Ovary (tissue), 9 donors: Measurements from ENCODE around the gene SPAG8. TPM values are rescaled to one million over a fixed set of nuclear protein-coding genes. Genes with fewer than 3 reads are reported as not detected.

Source experiments
- DNase-seq, 5 donors: peaks; one replicate each; pipeline ENCODE4 v3.0.0-alpha.2; 2019 to 2020
- H3K27ac ChIP-seq, 2 donors: fragments of 200-600 bp; one replicate each; pipeline versions ENCODE4 v1.5.1 to v1.8.0; 2019 to 2022
- H3K27me3 ChIP-seq: fragments of 200-600 bp; one replicate; pipeline ENCODE4 v1.8.0; 2022
- H3K36me3 ChIP-seq: fragments of 200-600 bp; sonication (generic); one replicate; pipeline ENCODE4 v1.5.1; 2019
- H3K4me1 ChIP-seq: one replicate; pipeline ENCODE4 v1.8.1; 2013; ENCODE audit warnings: mild to moderate bottlenecking, moderate library complexity; ENCODE audit not compliant: insufficient read depth
- H3K4me3 ChIP-seq: fragments of 200-600 bp; sonication (generic); one replicate; pipeline ENCODE4 v1.5.1; 2017
- H3K9me3 ChIP-seq, 2 donors: fragments of 200-600 bp in 1 of 2; sonication (generic) in 1 of 2; one replicate each; pipeline versions ENCODE4 v1.5.1 to v1.8.1; 2013 to 2019; ENCODE audit warnings: mild to moderate bottlenecking in 1 of 2, moderate library complexity in 1 of 2
- CTCF ChIP-seq, 3 donors: fragments of 450-650 bp in 2 of 3; fragments of 200-600 bp in 1 of 3; IDR thresholded peaks; one replicate each; pipeline versions ENCODE4 v1.5.1 to v1.8.0; 2016 to 2022; ENCODE audit warnings: antibody characterized with exemption in 3 of 3, mild to moderate bottlenecking in 1 of 3
- EP300 ChIP-seq: sonication (generic); formaldehyde crosslinking; IDR thresholded peaks from one replicate; pipeline ENCODE4 v1.6.1; 2017; ENCODE audit warnings: antibody characterized with exemption
- POLR2A ChIP-seq: fragments of 450-650 bp; IDR thresholded peaks from one replicate; pipeline ENCODE4 v1.6.1; 2017; ENCODE audit warnings: antibody characterized with exemption, mild to moderate bottlenecking, moderate library complexity
- WGBS, 3 donors: extraction: QIAGEN DNeasy Blood & Tissue Kit in 1 of 3; methylation state at CpG; one replicate each; pipeline versions ENCODE4 v1.1.5 to v1.1.7; 2013 to 2017; 5-methylcytosine and 5-hydroxymethylcytosine counted together
- intact Hi-C, 4 donors: fragments of 100-400 bp; cut with DNase I; formaldehyde crosslinking; loops; one replicate each; pipeline versions ENCODE4 v1.11.0 to v1.15.1; 2022 to 2023
- polyA plus RNA-seq, 2 donors: library from polyadenylated mRNA; stranded (reverse); fragments of 200-250 nt in 1 of 2; fragments of 350-450 nt in 1 of 2; fragmentation: Illumina TruSeq in 1 of 2; extraction: RNeasy Lipid Tissue Mini Kit (QIAGEN cat#74804) in 1 of 2; gene quantifications; one replicate each; pipeline ENCODE4 v1.2.3, GENCODE V29; 2013 to 2014
- total RNA-seq, 7 donors: library from RNA; depleted of rRNA in 2 of 7; stranded (reverse); fragments of >200 nt in 2 of 7; fragmentation: NEBNext Ultra II Directional in 3 of 7; extraction: Animal tissue kit (Norgen Biotek cat#: 25700) in 3 of 7; gene quantifications; one replicate each; pipeline versions ENCODE4 v1.1.0 to v1.2.4, GENCODE V29; 2016 to 2023
- donor health status: DM: no; HTN: no; CAD: no; lungs with moderate emphysema.
- donor health status: DM: no; HTN: no; CAD: no.
- donor health status: Bipolar disorder and iron deficiency.
- donor health status: DM: yes; HTN: yes; CAD: no.
- donor health status: DM: no; HTN: no; CAD: no.
- donor health status: DM: yes; HTN: yes; CAD: no.

SPAG8 gene
- total and polyA plus RNA-seq, 9 donors: 2.1 to 28.1 (median 4.6) TPM

GRCh38 chr9:35811381-35812024 lies 559 bp downstream of the SPAG8 start:
- no peak for TF ChIP-seq CTCF (IDR thresholded peaks at IDR 0.05)
- TF ChIP-seq EP300: no peak
- TF ChIP-seq POLR2A: no peak
- Histone ChIP-seq H3K9me3 (no peaks in the 10 kb centered on the region), H3K4me1 (peaks cover 2% of the 10 kb centered on the region), H3K27me3 (no peaks in the 10 kb centered on the region), H3K4me3 (peak overlapping the region; percentile 55), H3K27ac (peak overlapping the region in 1 of 2 donors; percentile 63), H3K36me3 (no peaks in the 10 kb centered on the region)
- DNase-seq: peak in 3 of 5 donors; percentile 40 to 56 (median 54)
- intact Hi-C loops: loop anchor here in 1 of 4 donors (5.0 kb wide), 1 partner anchor 74 kb away; no protein-coding TSS in a partner anchor
- 5 to 6% (median 5%) methylated on average over 12 of the region's 12 CpGs for WGBS, 3 donors

- Histone ChIP-seq H3K4me3 (no peak overlapping the region), H3K27me3 (no peaks in the 10 kb centered on the region), H3K27ac (no peak overlapping the region), H3K4me1 (peaks cover 2% of the 10 kb centered on the region), H3K9me3 (no peaks in the 10 kb centered on the region), H3K36me3 (no peaks in the 10 kb centered on the region)
- intact Hi-C loops: loop anchor here in 1 of 4 donors (5.0 kb wide), 1 partner anchor 73 kb away; no protein-coding TSS in a partner anchor
- WGBS, 3 donors: 85 to 92% (median 88%) methylated on average over 5 to 7 of the region's 7 CpGs
- no peak for DNase-seq
- TF ChIP-seq POLR2A (no peak), EP300 (no peak), CTCF (IDR thresholded peaks at IDR 0.05) (no peak)
These were observed 1.9 kb downstream of the SPAG8 start for GRCh38 chr9:35810122-35810521.

GRCh38 chr9:35808433-35808832 lies 3.6 kb downstream of the SPAG8 start:
- intact Hi-C loops: no loop called here
- no peak for DNase-seq
- Histone ChIP-seq H3K4me1 (no peaks in the 10 kb centered on the region), H3K9me3 (no peaks in the 10 kb centered on the region), H3K27me3 (no peaks in the 10 kb centered on the region), H3K36me3 (no peaks in the 10 kb centered on the region), H3K27ac (no peak overlapping the region), H3K4me3 (no peak overlapping the region)
- TF ChIP-seq POLR2A: no peak
- TF ChIP-seq EP300: no peak
- TF ChIP-seq CTCF (IDR thresholded peaks at IDR 0.05): no peak
- WGBS, 3 donors: 88 to 90% (median 90%) methylated on average over 9 of the region's 9 CpGs

- no peaks in the 10 kb centered on the region for H3K36me3 ChIP-seq
- TF ChIP-seq CTCF (IDR thresholded peaks at IDR 0.05) (no peak), POLR2A (no peak), EP300 (no peak)
- DNase-seq: no peak
- H3K27me3 ChIP-seq: no peaks in the 10 kb centered on the region
- intact Hi-C loops: no loop called here
- no peaks in the 10 kb centered on the region for H3K9me3 ChIP-seq
- whole genome bisulfite sequencing, 3 donors: 89 to 96% (median 96%) methylated on average over 8 of the region's 8 CpGs
- no peak overlapping the region for H3K27ac ChIP-seq
- no peak overlapping the region for H3K4me3 ChIP-seq
- no peaks in the 10 kb centered on the region for H3K4me1 ChIP-seq
These were observed 6.0 kb downstream of the SPAG8 start for GRCh38 chr9:35806101-35806500.
